SU-DHL-6 (cell line): Measurements from ENCODE around the gene CD34.

Source experiments
- CTCF ChIP-seq: fragments of 200-600 bp; sonication (generic); IDR thresholded peaks from one replicate; pipeline ENCODE4 v1.5.1; 2017; ENCODE audit warnings: antibody characterized with exemption, mild to moderate bottlenecking, low read length, moderate library complexity; ENCODE audit not compliant: insufficient read depth, poor library complexity, severe bottlenecking
- EZH2phosphoT487 ChIP-seq: fragments of 200-600 bp; sonication (generic), shearing (Covaris generic); conservative IDR thresholded peaks from 2 replicates; pipeline ENCODE4 v1.6.1; 2018; ENCODE audit warnings: mild to moderate bottlenecking, antibody characterized with exemption, low read length, moderate library complexity, mixed read lengths

DNA sequence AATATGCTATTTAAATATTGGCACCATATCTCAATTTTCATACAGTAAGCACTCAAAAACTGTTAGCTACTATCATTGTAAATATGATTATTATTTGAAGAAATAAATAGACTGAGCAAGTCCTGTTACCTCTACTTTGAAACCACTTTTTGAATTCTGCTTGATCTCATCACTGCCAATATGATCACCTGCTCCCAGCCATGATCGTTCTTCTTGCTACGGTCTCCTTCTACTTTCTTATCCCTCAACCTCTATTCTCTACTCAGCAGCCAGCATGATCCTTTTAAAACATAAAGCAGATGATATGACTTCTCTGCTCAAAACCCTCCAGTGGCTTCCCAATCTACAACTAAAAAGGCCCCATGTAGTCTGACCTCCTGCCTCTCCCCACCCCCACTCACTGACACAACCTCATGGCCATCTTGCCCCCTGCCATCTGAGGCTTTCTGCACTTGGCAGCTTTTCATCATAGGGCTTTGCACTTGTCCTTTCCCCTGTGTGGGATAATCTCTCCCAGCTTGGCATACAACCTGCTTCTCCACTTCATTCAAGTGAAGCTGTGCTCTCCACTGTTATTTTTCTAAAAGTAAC, 27.2 kb downstream of the CD34 start:
- TF ChIP-seq CTCF (no peak), EZH2phosphoT487 (no peak)
